Duodenal mucosa (tissue), 2 donors: Measurements from ENCODE around the gene WNT7A.

ENCODE experiments used
- H3K27ac ChIP-seq: one replicate; pipeline ENCODE4 v1.7.0; 2013; ENCODE audit warnings: low read depth, low read length
- H3K27me3 ChIP-seq, 2 donors: one replicate each; pipeline ENCODE4 v1.7.0; 2013; ENCODE audit warnings: low read length in 2 of 2, control low read depth in 1 of 2; ENCODE audit not compliant: insufficient read depth in 2 of 2, control insufficient read depth in 1 of 2
- H3K36me3 ChIP-seq, 2 donors: one replicate each; pipeline ENCODE4 v1.7.0; 2013; ENCODE audit warnings: low read length in 2 of 2, control low read depth in 1 of 2; ENCODE audit not compliant: insufficient read depth in 2 of 2, control insufficient read depth in 1 of 2
- H3K4me1 ChIP-seq, 2 donors: one replicate each; pipeline ENCODE4 v1.7.0; 2013; ENCODE audit warnings: low read length in 2 of 2, control low read depth in 1 of 2; ENCODE audit not compliant: insufficient read depth in 2 of 2, control insufficient read depth in 1 of 2
- H3K4me3 ChIP-seq, 2 donors: one replicate each; pipeline ENCODE4 v1.7.0; 2013; ENCODE audit warnings: low read length in 2 of 2, low read depth in 1 of 2
- H3K9ac ChIP-seq, 2 donors: one replicate each; pipeline ENCODE4 v1.7.0; 2013; ENCODE audit warnings: low read length in 2 of 2, low read depth in 1 of 2
- H3K9me3 ChIP-seq, 2 donors: one replicate each; pipeline ENCODE4 v1.7.0; 2013; ENCODE audit warnings: low read length in 2 of 2, control low read depth in 1 of 2; ENCODE audit not compliant: control insufficient read depth in 1 of 2

The WNT7A gene

DNA sequence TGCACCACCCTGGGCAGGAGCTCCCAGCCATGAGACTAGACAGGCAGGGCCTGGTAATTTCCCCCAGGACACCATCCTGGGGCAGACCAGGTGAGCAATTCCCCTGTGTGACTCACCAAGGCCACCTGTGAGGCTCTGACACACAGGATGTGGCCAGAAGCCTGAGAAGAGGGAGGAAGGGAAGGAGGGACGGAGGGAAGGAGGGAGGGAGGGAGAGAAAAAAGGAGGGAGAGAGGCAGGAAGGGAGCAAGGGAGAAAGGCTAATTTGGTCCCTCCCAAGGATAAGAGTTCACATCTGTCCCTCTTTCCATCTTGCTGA lies 25.9 kb downstream of the WNT7A start:
- no peak overlapping the region for H3K9ac ChIP-seq
- no peaks in the 10 kb centered on the region for H3K9me3 ChIP-seq
- no peaks in the 10 kb centered on the region for H3K4me1 ChIP-seq
- no peaks in the 10 kb centered on the region for H3K36me3 ChIP-seq
- no peak overlapping the region for H3K27ac ChIP-seq
- H3K4me3 ChIP-seq = no peak overlapping the region
- H3K27me3 ChIP-seq = peaks cover 0 to 3% of the 10 kb centered on the region in 2 donors

DNA sequence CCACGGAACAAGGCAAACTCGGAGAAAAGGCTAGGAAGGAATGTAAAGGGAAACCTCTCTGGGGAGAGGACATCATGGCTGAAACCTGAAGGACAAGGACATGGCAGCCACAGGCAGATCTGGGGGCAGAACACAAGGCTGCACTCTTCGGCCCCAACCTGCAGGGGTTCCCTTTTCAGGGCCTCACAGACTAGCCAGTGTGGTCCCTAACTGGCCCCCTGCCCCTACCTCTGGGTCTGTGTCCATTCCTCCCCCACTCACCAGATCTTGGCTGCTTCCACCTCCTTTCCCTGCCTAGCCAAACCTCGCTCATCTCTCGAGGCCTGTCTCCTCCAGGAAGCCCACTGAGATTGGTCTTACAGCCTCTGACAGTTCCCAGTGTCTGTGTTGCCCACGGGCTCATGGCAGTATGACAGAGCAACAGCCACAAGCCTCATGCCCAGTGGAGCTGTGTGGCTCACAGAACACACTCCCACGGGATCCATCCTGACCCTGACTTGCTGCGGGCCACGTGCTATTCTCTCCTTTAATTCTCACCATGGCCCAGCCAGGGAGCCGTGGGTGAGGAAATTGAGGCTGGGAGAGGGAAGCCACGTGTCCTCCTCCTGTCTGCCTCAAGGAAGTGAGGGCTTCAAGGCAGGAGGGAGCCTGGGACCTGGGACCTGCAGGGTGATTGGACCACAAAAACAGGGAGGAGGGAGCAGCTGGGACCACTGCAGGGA lies 26.5 kb downstream of the WNT7A start:
- H3K9ac ChIP-seq = no peak overlapping the region
- H3K27me3 ChIP-seq = peaks cover 0 to 3% of the 10 kb centered on the region in 2 donors
- no peak overlapping the region for H3K4me3 ChIP-seq
- no peaks in the 10 kb centered on the region for H3K36me3 ChIP-seq
- no peaks in the 10 kb centered on the region for H3K9me3 ChIP-seq
- H3K4me1 ChIP-seq = no peaks in the 10 kb centered on the region
- no peak overlapping the region for H3K27ac ChIP-seq

DNA sequence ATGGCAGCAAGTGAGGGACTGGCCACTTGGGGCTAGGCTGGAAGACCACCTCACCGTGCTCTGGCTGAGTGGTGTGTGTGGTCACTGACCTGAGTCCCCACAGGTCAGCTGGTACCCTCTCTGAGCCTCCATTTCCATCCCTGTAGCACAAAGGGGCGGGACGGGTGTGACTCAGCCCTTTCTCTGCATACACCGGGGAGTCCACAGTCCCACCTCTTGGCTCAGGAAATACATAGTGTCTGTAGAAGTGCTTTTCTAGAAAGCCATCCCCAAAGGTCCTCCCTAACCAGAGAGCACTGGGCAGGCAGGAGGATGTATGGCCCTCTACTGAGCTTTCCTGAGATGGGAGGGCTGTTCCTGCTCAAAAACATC lies 27.2 kb downstream of the WNT7A start:
- H3K4me3 ChIP-seq = no peak overlapping the region

DNA sequence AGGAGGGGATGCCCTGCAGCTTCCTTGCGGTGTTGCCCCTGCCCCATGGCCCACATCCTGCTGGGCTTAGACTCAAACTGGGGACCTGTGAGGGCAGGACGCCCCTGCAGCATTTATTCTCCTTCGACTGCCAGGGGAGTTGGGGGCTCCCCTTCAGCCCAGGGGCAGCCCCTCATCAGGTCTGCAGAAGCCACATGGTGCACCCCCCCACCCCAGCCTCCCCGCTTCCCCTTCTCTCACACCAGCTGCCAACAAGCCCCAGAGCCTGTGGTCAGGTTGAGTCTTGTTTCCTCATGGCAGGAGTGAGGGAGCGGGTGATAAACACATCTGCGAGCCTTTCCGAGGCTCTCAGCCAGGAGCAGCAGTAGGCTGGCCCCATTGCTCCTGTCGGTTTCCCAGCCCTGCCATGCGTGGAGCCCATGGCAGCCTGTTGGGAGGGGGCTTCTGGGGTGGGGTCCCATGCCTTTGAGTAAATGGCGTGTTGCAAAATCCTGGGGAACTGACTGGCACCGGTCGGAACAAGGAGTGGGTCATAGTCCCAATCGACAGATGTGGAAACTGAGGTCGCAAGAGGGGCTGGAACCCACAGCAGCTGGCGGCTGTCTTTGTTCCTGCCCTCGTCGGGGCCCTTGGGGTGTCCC lies 27.8 kb downstream of the WNT7A start:
- no peaks in the 10 kb centered on the region for H3K9me3 ChIP-seq
- no peak overlapping the region for H3K27ac ChIP-seq
- H3K36me3 ChIP-seq = no peaks in the 10 kb centered on the region
- H3K27me3 ChIP-seq = no peaks in the 10 kb centered on the region
- no peak overlapping the region for H3K9ac ChIP-seq
- H3K4me3 ChIP-seq = no peak overlapping the region
- no peaks in the 10 kb centered on the region for H3K4me1 ChIP-seq

More for the DNA sequence above, 27.2 kb downstream of the WNT7A start:
- H3K27ac ChIP-seq = no peak overlapping the region
- H3K27me3 ChIP-seq = peaks cover 0 to 3% of the 10 kb centered on the region in 2 donors
- no peaks in the 10 kb centered on the region for H3K4me1 ChIP-seq
- H3K9me3 ChIP-seq = no peaks in the 10 kb centered on the region
- H3K36me3 ChIP-seq = no peaks in the 10 kb centered on the region
- no peak overlapping the region for H3K9ac ChIP-seq

DNA sequence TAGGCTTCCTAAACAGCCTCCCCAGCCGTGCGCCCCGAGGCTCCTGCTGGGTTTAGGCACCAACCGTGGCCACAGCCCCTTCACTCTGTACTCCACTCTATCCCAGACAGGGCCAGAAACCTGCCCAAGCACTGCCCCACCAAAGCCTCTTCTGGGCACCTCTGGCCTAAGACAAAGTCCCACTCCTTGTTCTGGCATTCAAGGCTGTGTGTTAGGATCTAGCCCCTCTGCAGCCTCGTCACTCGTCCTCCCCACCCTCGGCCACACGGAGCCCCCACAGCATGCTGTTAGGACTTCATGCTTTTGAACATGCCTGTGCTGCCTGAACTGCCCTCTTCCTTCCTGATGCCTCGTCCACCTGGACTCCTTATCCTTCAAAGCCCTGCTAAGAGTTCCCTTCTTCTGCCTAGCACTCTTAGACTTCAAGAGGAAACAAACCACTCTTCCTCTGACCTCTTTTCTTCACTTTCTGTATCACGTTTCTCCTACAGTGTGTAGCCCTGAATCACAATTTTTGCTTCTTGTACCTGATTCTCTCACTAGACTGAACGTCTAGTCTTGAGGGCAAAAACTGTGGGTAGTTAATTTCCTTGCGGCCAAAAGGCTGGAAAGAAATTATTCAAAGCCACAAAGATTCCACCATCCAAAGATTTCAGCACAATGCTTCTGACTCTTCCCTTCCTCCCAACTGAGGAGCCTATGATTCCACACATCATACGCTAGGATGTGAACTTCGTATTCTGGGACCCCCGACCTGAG lies 28.6 kb downstream of the WNT7A start:
- no peak overlapping the region for H3K27ac ChIP-seq
- H3K4me1 ChIP-seq = no peaks in the 10 kb centered on the region
- no peaks in the 10 kb centered on the region for H3K36me3 ChIP-seq
- no peak overlapping the region for H3K4me3 ChIP-seq
- no peaks in the 10 kb centered on the region for H3K9me3 ChIP-seq
- no peaks in the 10 kb centered on the region for H3K27me3 ChIP-seq
- H3K9ac ChIP-seq = no peak overlapping the region

DNA sequence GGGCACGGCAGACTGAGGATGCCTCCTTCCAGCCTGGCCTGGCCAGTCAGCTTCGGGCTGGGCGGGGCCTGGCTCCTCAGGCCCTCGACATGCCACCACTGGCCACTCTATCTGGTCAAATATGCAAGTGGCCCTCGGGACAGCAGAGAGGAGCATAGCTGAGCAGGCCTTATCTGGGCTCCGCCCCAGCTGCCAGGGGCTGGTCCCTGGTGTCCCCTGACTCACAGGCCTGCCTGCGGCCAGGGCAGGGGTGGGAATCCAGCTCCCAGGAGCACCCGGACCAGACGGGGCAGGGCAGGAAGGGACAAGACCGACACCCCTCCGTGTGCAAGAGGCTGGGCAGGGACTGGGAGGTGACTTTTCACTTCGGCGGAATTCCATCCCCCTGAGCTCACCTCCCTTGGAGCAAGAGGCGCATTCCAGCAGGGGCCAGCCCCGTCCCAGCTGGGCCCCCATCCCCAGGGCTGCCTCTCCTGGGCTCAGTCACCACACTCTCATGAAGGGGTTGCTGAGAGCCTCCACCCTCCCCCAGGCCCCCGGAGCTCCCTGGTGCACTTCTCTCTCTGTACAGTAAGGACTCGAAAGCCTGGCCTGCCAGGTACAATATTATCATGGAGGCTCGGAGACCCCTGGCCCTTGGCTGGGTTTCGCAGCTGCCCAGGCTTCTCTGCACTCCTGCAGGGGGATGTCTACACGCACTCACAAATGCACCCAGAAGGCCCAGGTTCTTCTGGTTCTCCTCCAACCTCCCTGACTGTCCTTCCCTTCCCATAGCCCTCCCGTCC lies 29.5 kb downstream of the WNT7A start:
- no peak overlapping the region for H3K9ac ChIP-seq
- H3K27ac ChIP-seq = no peak overlapping the region
- H3K36me3 ChIP-seq = no peaks in the 10 kb centered on the region
- H3K4me1 ChIP-seq = no peaks in the 10 kb centered on the region
- H3K27me3 ChIP-seq = peaks cover 0 to 2% of the 10 kb centered on the region in 2 donors
- no peaks in the 10 kb centered on the region for H3K9me3 ChIP-seq
- no peak overlapping the region for H3K4me3 ChIP-seq

DNA sequence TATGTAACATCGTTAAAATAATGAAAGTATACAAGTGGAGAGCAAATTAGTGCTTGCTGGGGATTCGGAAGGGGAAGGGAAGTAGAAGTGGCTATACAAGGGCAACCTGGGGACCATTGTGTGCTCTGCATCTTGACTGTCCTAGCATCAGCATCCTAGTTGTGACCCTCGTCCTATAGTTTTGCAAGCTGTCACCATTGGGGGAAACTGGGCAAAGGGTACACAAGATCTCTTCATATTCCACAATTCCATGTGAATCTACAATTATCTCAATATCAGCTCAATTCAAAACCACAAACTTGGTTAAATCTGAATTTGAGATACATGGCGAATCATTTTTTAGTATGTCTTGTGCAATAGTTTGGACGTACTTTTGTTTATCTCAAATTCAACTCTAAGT lies 30.9 kb downstream of the WNT7A start:
- Histone ChIP-seq H3K27ac (no peak overlapping the region), H3K36me3 (no peaks in the 10 kb centered on the region), H3K9ac (no peak overlapping the region), H3K27me3 (peaks cover 0 to 2% of the 10 kb centered on the region in 2 donors), H3K4me1 (no peaks in the 10 kb centered on the region), H3K4me3 (no peak overlapping the region), H3K9me3 (no peaks in the 10 kb centered on the region)

DNA sequence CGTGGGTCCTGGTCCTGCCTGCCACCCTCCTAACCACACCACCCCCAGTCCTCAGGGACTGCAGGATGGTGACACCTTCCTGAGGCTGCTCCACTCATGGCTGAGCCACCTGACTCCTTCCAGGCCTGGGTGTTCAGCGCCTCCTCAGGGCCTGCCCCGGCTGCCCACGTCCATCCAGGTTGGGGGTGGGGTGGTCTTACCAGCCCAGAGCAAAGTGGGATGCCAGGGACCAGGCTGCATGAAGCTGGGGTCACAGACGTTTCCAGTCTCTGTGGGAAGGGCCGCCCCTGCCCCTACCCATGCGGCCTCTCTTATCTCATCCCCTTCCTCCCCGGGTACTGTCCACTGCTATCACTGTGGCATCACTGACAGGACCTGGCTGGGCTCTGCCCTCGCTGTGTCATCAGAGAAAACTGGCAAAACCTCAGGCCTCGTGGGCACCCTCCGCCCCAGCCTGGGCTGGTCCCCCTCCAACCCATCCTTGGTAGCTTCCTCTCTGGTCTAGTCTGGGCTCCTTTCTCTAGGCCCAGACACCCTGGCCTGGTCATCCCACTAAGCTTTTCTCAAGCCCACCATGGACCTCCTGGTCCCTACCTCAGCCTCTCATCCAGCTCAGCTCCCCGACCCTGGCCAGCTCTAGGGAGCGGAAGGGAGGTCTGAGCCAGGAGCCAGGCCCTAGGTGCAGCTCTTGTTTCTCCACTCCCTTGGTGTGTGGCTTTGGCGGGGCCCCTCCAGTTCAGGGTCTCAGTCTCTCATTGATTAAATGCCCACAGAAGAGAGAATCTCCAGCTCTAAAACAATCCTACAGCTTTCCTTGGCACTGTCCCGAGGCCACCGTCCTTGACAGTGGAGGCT lies 32.9 kb downstream of the WNT7A start:
- no peaks in the 10 kb centered on the region for H3K9me3 ChIP-seq
- no peaks in the 10 kb centered on the region for H3K4me1 ChIP-seq
- no peak overlapping the region for H3K27ac ChIP-seq
- H3K36me3 ChIP-seq = no peaks in the 10 kb centered on the region
- H3K4me3 ChIP-seq = no peak overlapping the region
- peaks cover 0 to 2% of the 10 kb centered on the region in 2 donors for H3K27me3 ChIP-seq
- H3K9ac ChIP-seq = no peak overlapping the region

DNA sequence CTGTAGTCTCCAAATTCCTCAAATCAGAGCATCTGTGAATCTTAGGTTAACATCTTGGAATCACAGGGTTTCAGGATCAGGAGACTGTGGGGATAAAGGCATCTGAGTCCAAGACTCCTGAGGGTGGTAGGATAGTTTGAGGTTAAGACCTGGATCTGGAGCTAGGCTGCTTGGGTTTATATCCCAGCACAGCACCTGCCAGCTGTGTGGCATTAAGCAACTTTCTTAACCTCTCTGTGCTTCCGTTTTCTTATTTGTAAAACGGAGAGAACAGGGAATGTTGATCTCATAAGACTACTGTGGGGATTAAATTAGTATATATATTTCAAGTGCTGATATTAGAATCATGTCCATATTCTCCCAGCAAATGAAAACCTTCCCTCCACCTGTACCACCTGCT lies 33.6 kb downstream of the WNT7A start:
- Histone ChIP-seq H3K4me3 (no peak overlapping the region), H3K9ac (no peak overlapping the region), H3K4me1 (no peaks in the 10 kb centered on the region), H3K9me3 (no peaks in the 10 kb centered on the region), H3K27me3 (peaks cover 0 to 2% of the 10 kb centered on the region in 2 donors), H3K27ac (no peak overlapping the region), H3K36me3 (no peaks in the 10 kb centered on the region)
